NCI-H2196 treated with DMSO at 0.1 percent for 48 hours (cell line): ENCODE measurements around the gene IFI44L.

Experiments used
- DNase-seq: peaks from one replicate; lab custom pipeline; 2025; ENCODE audit not compliant: unreplicated experiment; lab: John Stamatoyannopoulos, UW

The IFI44L gene

DNA sequence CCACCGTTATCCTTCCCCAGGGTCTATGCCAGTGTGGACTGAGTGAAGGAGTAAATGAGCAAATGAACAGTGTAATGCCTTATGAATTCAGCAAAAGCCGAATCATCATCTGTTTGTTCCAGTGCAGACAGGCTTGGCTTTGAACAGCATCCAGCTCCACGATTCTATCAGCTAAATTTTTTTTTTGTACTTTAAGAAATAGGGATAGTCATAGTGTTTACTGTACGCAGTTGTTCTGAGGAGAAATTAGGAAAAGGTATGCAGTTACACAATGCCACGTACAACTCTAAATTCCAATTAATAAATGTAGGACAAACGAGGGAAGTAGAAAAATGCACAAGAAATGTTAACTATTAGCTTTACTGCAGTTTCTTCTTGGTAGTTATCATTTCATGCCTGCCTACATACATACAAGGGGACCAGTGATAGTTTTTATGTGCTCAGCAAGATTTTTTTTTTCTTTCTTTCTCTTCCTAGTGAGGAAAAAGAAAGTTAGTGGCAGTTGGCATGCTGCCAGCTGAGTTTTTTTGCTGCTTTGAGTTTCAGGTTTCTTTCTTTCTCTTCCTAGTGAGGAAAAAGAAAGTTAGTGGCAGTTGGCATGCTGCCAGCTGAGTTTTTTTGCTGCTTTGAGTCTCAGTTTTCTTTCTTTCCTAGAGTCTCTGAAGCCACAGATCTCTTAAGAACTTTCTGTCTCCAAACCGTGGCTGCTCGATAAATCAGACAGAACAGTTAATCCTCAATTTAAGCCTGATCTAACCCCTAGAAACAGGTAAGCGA lies at the start of gene IFI44L:
IFI44L (plus strand) TSS at position 646 of the 777 bp plus-strand sequence. CDS start 7,468 bp downstream, outside the sequence.
- DNase-seq: no peak

DNA sequence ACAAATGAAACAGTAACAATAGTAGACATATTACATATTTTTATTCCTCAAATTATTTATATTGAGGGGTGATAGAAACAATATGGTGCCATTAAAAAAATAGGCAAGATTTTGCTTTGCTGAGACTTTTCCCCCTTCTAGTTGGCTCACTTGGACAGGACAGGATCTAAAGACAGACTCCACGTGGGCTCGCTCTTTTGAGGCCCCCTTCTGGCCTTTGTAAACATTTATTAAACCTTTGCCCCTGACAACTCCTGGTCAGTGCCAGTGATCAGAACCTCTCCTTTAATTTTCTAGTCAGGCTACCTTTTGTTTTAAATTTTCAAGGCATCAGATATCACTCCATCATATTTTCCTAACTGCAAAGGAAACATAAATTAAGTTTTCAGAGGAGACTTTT lies 49.7 kb upstream of the IFI44L start:
- DNase-seq: no peak

- DNase-seq: no peak
Measured at GRCh38 chr1:78577257-78578100, 42.8 kb upstream of the IFI44L start.

DNA sequence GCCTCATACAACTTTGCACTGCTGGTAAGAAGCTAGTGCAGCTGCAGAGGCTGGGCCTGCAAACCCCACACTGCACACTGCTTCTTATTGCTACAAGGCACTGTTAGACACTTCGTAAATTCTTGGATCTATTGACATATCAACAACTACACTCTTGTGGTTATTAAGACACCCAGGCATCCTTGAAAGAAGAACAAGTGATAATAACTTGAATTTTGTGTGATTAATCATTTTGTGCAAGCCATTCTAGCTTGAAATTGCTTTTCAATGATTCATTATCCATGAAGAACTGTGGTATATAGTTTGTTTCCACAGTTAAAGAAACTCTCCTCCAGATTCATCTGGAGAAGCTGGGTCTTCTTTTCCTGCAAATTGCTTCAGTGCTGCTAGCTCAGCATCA lies 33.7 kb upstream of the IFI44L start:
- no peak for DNase-seq

DNA sequence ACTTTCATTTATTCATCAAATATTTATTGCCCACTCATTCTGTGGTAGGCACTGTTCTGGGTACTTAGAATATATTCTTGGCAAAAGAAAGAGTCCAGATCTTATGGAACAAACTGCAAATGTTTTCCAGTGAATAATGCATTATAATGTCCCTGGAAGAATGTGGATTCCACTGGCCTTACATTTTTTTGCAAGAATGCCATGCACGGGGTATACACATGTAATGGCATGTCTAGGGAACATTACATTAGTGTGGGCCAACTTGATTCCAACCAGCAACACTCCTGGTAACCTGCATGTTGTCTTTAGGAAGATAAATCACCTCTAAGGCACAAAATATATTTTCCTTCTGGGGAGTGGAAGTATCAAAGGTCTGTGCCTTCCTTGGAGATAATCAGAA lies 33.0 kb upstream of the IFI44L start:
- DNase-seq: no peak

DNA sequence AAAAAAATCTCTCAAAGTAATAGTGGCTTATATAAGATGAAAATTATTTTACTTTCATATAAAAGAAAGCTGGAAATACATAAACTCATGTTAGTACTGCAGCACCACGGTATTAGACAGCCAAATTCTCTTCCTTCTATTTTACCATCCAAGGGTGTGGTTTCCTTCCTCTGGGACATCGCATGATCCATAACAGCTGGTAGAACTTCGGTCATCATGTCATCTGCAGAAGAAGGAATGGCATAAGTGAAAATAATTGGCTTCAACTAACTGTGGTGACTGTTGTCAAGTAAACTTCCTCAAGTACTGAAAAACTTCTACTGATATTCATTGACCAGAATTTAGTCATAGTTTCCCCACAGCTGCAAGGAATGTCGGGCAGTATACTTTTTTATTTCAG lies 28.3 kb upstream of the IFI44L start:
- no peak for DNase-seq

DNA sequence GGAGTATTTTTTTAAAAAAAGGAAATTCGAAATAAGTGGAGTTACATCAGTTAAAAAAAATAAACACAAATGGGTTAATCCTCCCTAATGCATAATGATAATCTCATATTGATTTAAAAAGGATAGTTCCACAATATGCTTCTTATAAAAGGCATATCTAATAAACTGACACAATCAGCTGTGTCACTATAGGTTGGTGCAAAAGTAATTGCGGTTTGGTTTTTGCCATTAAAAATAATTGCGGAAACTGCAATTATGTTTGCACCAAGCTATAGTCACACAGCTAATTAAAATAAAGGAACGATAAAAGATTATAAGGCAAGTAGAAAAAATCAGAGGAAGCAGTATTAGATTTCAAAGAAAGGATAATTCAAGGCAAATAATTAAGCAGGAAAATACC lies 21.0 kb upstream of the IFI44L start:
- no peak for DNase-seq

DNA sequence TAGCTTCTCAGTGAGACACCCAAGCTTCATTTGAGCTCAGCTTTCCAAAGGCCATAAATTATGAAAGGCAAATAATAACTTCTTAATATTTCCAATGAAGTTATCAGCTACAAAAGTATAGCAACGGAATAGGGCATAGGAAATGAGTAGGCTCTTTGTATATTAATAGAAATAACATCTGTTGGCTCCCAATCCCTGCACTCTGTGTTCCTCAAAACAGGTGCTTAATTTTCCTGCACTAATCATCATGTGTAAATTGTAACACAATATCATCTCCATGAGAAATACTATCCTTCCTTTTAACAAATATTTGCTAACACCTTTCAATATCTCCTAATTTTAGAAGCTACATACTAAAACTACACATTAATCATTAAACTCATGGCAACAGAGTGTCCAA lies 19.2 kb upstream of the IFI44L start:
- DNase-seq: no peak

DNA sequence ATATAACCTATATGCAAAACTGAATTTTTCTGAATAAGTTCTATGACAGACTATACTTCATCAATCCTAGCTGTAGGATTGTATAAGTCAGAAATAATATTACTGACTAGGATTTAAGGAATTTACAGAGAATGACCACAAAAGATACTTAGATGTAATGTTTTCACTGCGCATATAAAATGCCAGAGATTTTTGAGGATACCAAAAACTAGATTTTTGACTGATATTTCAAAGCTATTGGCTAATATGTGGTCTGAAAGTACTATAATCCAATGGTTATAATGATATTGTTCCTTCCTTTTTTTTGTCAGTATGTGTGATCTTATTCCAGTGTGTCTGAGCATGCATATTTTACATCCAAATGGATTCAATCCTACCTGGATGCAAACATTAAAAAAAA lies 17.0 kb upstream of the IFI44L start:
- DNase-seq: no peak

GRCh38 chr1:78604643-78605042 lies 15.6 kb upstream of the IFI44L start:
- no peak for DNase-seq

- DNase-seq: no peak
Measured at GRCh38 chr1:78606274-78606673, 14.0 kb upstream of the IFI44L start.

DNA sequence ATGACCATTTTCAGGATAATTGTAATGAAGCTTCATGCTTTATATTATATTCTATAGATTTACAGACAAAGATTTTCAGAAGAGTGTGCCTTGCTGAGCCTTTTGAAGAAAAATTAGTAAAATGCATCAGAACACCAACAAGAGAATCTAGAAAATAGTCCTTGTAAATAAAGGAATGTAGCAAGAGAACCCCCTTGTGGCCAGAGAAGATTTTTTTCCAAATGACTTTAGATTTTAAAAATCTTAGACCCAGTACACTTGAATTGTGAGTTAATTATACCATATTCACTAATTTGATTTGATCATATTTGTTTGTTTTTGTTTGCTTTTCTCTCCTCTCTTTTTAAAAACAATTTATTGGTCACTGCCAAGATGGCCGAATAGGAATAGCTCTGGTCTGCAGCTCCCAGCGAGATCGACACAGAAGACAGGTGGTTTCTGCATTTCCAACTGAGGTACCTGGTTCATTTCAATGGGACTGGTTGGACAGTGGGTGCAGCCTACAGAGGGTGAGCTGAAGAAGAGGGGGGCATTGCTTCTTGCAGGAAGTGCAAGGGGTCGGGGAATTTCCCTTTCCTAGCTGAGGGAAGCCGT lies 12.8 kb upstream of the IFI44L start:
- DNase-seq: no peak

DNA sequence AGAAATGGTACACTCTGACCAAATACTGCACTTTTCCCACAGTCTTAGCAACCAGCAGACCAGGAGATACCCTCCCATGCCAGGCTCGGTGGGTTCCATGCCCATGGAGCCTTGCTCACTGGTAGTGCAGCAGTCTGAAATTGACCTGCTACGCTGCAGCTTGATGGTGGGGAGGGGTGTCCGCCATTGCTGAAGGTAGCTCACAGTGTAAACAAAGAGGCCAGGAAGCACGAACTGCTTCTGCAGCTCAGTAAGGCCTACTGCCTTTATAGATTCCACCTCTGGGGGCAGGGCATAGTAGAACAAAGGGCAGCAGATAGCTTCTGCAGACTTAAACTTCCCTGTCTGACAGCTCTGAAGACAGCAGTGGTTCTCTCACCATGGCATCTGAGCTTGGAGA lies 12.3 kb upstream of the IFI44L start:
- DNase-seq: no peak

DNA sequence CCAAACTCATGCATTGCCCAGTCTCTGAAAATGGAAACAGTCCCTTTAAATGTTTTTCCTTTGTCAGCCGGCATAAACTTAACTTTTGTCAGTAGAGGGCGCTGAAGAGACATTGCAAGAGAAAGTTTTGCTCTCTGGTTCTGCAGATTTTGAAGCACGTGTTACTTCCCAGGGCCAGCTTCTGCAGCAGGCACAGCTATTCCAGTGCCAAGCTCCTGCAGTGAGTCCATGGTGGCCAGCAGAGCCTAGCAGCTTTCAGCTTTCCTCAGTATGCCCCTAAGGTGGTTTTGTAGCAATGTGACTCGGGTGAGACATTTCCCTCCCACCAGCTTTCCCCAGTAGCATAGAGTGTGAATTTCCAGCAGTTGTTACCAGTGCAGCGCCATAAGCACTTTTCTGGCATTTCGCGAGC lies 2.6 kb upstream of the IFI44L start:
- DNase-seq: peak; percentile 43

- no peak for DNase-seq
Measured at GRCh38 chr1:78619032-78619431, 1.2 kb upstream of the IFI44L start.

GRCh38 chr1:78619446-78619802 lies 824 bp upstream of the IFI44L start:
- DNase-seq: no peak

DNA sequence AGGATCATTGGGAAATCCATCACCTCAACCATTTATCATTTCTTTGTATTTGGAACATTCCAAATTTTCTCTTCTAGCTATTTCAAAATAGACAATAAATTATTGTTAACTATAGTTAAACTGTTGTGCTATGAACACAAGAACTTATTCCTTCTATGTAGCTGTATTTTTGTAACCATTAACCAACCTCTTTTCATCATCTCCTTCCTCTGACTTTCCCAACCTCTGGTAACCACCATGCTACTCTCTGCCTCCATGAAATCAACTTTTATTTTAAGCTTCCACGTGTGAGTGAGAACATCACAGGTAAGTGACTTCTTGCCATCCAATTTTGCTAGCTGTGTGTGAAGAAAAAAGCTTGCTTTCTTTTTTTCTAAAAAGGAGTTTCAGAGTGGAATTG lies 418 bp downstream of the IFI44L start:
- DNase-seq: no peak

GRCh38 chr1:78622548-78622947 lies 2.3 kb downstream of the IFI44L start:
- no peak for DNase-seq

DNA sequence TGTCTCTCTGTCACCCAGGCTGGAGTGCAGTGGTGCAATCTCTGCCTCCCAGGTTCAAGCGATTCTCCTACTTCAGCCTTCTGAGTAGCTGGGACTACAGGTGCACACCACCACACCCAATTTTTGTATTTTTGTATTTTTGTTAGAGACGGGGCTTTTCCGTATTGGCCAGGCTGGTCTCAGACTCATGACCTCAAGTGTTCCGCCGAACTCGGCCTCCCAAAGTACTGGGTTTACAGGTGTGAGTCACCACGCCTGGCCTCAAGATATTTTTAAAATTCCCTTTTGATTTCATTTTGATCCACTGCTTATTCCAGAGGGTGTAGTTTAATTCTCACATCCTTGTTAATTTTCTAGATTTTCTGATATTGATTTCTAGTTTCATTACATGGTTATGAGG lies 3.8 kb downstream of the IFI44L start:
- DNase-seq: no peak

DNA sequence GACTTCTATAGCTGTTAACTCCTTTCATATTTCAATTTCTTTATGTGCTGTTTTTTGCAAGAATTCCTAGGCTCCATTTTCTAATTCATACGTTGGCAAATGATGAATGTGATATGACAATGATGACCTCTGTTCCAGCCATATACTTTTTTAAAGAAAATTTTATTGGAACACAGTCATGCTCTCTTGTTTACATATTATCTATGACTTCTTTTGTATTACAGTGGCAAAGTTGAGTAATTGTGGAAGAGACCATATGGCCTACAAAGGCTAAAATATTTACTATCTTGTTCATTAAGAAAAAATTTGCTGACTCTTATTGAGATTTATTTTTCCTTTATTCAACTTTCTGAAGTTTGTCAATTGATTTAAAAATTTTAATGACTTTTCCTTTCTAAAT lies 7.1 kb downstream of the IFI44L start:
- DNase-seq: no peak

DNA sequence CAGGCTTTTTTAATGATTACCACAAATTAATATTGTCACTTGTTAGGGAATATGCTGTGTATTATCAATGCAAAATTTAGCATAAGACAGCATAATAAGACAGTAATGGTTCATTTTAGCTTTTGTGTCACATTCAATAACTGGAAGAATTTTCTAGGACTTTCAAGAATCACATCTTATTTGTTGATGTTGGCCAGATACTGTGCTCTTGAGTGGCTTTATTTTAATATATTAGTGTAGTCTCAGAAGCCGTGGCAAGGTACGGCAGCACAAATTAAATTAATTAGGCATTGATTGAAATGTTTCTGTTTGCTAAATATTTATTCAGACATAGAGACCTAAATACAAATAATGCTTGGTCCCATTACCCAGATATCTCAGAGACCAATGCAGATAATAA lies 10.4 kb downstream of the IFI44L start:
- no peak for DNase-seq

DNA sequence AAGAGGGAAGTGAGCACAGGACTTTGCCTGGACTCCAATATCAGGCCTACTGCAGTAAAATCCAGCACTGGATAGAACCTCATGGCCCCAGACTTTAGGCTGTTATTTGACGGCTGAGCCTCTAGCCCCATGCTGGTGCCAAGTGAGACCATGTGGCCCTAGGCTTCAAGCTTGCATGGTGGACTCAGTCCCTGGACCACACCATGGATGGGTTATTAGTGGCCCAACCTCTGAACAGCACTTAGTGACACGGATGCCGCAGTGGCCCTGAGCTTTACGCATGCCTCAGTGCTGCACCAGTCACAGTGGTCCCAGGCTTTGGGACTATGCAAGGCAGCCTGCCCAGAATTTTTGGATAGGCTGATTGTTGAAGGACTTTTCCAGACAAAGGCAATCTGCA lies 13.0 kb downstream of the IFI44L start:
- no peak for DNase-seq
